Uterus (tissue), 2 donors: ENCODE results near the gene GMPR.
"Not testable (repeated sequence)": the region's sequence is repeated elsewhere in the genome, so short reads cannot be mapped to it uniquely, and the experiment has no call there.

Source experiments
- POLR2A ChIP-seq, 2 donors: fragments of 450-650 bp; IDR thresholded peaks; one replicate each; pipeline ENCODE4 v1.6.1; 2016; ENCODE audit warnings: antibody characterized with exemption in 2 of 2, mild to moderate bottlenecking in 1 of 2, moderate library complexity in 1 of 2
- TF ChIP-seq, protein P1 (sequence below), 4 experiments: fragments of 200-600 bp in 2 of 4; fragments of 450-650 bp in 2 of 4; sonication (generic) in 2 of 4; IDR thresholded peaks; one replicate each; pipeline ENCODE4 v1.5.1; 2016 to 2019; ENCODE audit warnings: antibody characterized with exemption in 4 of 4, mild to moderate bottlenecking in 2 of 4, moderate library complexity in 1 of 4

DNA sequence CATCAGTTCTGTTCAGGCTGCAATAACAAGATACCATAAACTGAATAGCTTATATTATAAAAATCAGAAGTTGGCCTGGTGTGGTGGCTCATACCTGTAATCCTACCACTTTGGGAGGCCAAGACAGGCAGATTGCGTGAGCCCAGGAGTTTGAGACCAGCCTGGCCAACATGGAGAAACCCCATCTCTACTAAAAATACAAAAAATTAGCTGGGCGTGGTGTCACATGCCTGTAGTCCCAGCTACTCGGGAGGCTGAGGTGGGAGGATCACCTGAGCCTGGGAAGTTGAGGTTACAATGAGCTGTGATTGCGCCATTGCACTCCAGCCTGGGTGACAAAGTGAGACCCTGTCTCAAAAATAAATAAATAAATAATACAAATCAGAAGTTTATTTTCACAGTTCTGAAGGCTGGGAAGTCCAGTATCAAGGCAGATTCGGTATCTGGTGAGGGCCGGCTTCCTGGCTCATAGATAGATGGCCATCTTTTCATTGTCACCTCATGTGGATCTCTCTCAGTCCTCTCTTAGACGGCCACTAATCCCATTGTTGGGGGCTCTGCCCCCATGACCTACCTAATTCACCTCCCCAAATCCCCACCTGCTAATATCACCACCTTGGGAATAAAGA is 31.2 kb downstream of the GMPR start:
- TF ChIP-seq, protein P1, sequence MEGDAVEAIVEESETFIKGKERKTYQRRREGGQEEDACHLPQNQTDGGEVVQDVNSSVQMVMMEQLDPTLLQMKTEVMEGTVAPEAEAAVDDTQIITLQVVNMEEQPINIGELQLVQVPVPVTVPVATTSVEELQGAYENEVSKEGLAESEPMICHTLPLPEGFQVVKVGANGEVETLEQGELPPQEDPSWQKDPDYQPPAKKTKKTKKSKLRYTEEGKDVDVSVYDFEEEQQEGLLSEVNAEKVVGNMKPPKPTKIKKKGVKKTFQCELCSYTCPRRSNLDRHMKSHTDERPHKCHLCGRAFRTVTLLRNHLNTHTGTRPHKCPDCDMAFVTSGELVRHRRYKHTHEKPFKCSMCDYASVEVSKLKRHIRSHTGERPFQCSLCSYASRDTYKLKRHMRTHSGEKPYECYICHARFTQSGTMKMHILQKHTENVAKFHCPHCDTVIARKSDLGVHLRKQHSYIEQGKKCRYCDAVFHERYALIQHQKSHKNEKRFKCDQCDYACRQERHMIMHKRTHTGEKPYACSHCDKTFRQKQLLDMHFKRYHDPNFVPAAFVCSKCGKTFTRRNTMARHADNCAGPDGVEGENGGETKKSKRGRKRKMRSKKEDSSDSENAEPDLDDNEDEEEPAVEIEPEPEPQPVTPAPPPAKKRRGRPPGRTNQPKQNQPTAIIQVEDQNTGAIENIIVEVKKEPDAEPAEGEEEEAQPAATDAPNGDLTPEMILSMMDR (IDR thresholded peaks at IDR 0.05): not testable (repeated sequence)
- TF ChIP-seq POLR2A (IDR thresholded peaks at IDR 0.05): not testable (repeated sequence)
